DMS153 (cell line): ENCODE results near the gene CAMSAP1.

Experiments used
- DNase-seq: peaks from one replicate; lab custom pipeline; 2025; lab: John Stamatoyannopoulos, UW

CAMSAP1 gene

DNA sequence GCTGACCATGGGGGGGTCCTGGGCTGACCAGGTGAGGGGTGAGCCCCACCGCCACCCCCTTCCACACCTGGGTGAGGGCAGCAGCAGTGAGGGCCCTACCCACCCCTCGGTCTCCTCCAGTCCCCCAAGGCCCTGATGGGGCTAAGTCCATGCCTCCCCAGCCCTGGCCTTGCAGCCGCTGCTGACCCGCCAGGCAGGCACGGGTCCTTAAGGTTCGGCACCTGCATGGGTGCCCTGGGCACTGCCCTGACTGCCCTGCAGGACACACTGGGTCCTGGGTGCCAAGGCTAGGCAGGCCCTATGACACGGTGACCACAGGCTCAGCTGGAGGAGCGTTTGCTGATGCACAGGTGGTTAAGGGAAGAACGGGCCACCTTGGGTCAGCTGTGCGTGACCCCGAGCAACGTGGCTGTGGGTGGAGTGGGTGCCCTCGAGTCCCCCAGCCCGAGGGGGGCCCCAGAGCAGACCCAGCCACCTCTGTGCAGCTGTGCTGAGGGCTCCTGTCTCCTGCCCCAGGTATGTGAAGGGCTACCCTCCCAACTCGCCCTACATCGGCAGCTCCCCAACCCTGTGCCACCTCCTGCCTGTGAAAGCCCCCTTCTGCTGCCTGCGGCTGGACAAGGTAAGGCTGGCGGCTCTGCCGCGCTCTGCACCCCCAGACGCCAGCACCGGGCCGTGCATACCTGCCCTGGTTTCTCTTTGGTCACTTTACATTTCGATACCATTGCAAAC, 132.4 kb downstream of the CAMSAP1 start:
- DNase-seq: no peak

DNA sequence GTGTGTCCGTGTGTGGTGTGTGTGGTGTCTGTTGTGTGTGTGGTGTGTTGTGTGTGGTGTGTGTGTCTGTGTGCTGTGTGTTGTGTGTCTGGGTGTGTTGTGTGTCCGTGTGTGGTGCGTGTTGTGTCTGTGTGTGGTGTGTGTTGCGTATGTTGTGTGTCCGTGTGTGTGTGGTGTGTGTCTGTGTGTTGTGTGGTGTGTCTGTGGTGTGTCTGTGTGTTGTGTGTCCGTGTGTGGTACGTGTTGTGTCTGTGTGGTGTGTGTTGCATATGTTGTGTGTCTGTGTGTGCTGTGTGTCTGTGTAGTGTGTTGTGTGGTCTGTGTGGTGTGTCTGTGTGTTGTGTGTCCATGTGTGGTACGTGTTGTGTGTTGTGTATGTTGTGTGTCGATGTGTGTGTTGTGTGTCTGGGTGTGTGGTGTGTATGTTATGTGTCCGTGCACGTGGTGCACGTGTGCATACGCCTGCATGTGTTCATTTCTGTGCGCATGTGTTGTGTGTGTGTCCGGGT, 133.1 kb downstream of the CAMSAP1 start:
- DNase-seq: no peak

DNA sequence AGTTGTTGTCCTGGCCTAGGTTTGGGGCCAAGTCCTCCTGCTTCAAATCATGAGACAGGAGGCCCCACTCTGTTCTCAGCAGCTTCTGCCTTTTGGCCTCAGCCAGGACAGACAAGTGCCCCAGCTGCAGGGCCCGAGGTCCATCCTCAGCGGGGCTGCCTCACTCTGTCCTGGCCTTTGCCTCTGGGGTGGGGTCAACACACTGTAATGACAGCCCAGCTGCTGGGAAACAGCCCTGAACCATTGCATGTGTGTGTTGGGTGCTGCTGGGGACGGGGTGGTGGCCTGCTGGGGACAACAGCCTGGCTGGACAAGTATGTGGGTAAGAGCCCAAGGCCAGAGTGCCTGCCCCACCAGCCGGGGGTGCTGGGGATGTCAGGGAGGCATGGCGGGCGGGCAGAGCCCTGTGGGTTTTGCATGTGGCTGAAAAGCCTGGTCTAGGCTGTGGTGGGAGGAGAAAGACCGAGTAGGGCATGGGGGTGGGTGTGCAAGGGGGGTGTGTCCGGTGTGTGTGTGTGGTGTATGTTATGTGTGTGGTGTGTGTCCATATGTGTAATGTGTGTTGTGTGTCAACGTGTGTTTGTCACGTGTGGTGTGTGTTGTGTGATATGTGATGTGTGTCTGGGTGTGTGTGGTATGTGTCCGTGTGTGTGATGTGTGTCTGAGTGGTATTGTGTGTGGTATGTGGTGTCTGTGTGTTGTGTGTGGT, 133.7 kb downstream of the CAMSAP1 start:
- DNase-seq: no peak

GRCh38 chr9:135772702-135773493, 134.4 kb downstream of the CAMSAP1 start:
- DNase-seq: no peak

DNA sequence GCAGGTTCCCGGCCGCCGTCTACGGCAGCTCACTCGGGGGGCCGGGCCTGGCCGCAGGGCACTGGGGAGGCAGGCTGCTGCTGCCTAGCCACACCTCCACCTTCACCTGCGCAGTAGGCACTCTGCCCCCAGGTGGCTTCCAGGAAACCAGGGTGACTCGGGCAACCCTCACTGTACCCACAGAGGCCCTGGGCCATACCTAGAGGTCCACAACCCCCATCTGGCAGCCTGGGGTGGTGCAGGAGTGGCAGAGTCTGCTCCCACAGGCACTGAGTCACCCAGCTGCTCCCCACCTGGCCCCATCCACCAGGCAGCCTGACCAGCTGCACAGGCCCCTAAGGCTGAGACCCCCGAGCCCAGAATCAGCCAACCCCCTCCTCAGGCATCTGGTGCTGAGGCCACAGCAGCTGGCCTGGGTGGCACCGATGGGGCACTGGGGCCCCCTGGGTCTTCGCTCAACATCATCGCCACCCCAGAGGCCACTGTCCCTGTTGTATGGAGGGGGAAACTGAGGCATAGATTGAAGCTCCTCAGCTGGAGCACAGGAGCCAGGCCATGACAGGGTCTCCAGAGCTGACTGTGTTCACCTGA, 135.2 kb downstream of the CAMSAP1 start:
- no peak for DNase-seq

- DNase-seq: no peak
Observed at GRCh38 chr9:135771401-135772051, 135.8 kb downstream of the CAMSAP1 start.

DNA sequence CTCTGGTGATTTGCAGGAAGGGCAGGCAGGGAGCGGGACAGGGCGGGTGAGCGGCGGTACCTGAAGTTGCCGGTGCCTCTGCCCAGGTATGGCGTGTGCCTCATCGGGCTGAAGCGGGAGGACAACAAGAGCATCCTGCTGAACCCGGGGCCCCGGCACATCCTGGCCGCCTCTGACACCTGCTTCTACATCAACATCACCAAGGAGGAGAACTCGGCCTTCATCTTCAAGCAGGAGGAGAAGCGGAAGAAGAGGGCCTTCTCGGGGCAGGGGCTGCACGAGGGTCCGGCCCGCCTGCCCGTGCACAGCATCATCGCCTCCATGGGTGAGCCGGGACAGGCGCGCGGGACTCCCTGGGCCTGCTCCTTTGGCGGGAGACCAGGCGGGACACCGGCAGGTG, 136.6 kb downstream of the CAMSAP1 start:
- DNase-seq: no peak

GRCh38 chr9:135770203-135770535, 137.2 kb downstream of the CAMSAP1 start:
- peak; percentile 19 for DNase-seq

GRCh38 chr9:135769489-135770202, 137.7 kb downstream of the CAMSAP1 start:
- DNase-seq: no peak

- no peak for DNase-seq
Observed at GRCh38 chr9:135768516-135769218, 138.7 kb downstream of the CAMSAP1 start.

DNA sequence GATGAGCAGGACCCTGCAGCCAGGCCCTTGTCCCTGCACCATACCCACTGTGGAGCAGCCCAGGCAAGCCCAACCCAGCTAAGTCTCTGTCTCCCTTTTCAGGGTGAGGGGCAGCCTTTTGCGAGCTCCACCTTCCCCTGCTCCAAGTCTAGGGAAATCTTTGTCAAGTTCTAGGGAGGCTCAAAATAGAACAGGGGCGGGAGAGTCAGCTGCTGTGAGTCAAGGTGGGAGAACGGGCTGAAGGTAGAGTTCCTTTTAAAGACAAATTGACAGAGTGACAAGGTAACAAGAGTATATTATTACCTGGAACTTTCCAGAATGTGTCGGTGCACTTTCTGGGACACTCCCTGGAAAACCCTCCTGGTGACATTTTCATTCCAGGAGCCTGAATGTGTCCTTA, 140.6 kb downstream of the CAMSAP1 start:
- DNase-seq: no peak

DNA sequence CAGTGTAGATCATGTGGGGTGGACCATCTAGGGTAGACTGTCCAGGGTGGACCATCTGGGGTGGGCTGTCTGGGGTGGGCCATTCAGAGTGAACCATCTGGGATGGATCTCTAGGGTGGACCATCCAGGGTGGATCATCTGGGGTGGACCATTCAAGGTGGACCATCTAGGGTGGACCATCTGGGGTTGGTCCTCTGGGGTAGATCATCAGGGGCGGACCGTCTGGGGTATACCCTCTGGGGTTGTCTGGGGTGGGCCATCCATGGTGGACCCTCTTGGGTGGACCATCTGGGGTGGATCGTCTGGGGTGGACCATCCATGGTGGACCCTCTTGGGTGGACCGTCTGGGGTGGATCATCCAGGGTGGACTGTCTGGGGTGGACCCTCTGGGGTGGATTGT, 141.1 kb downstream of the CAMSAP1 start:
- DNase-seq: no peak

- no peak for DNase-seq
Observed at GRCh38 chr9:135765416-135765815, 141.9 kb downstream of the CAMSAP1 start.

GRCh38 chr9:135764731-135765130, 142.6 kb downstream of the CAMSAP1 start:
- no peak for DNase-seq

- DNase-seq: no peak
Observed at GRCh38 chr9:135763716-135764446, 143.5 kb downstream of the CAMSAP1 start.

DNA sequence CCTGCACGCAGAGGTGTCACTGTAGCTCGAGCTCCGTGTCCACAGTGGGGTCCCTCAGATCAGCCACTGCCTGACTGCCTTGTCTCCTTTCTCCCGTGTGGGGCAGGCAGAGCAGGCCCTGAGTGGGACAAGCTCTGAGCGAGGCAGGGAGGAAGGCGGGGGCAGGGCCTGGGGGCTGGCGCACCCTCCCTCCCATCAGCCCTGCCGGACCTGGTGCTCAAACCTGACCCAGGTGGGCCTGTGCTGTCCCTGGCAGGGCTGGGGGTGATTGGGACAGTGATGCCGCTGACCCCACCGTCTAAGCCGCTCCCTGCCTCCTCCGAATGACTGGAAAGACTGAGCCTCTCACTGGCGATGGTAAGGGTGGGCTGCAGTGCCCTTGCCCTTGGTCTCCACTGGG, 144.4 kb downstream of the CAMSAP1 start:
- no peak for DNase-seq

DNA sequence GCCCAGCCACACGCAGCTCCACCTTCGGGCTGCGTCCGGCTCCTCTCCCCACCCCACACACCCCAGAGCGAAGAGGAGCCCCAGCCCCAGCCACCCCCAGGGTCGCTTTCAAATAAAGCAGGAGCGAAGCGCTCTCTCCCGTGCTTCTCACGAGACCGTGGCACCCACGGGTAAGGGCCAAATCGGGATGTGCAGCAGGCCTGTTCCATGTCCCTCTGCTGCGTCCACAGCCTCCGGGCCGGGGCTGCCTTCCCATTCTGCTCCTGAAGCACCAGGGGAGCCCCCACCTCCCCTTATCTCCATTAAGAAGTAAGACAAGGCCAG, 145.5 kb downstream of the CAMSAP1 start:
- no peak for DNase-seq

GRCh38 chr9:135761150-135761844, 146.0 kb downstream of the CAMSAP1 start:
- DNase-seq: no peak

GRCh38 chr9:135760465-135760864, 146.9 kb downstream of the CAMSAP1 start:
- no peak for DNase-seq
